Activated T-cell treated with anti-CD3 and anti-CD28 coated beads, Interleukin-2, amount 50 U/mL, for 1 hour (primary cell): ENCODE results near the gene TANGO6.

ENCODE experiments used
- DNase-seq: peaks from one replicate; pipeline ENCODE4 v3.0.0-alpha.2; 2020

TANGO6 gene

DNA sequence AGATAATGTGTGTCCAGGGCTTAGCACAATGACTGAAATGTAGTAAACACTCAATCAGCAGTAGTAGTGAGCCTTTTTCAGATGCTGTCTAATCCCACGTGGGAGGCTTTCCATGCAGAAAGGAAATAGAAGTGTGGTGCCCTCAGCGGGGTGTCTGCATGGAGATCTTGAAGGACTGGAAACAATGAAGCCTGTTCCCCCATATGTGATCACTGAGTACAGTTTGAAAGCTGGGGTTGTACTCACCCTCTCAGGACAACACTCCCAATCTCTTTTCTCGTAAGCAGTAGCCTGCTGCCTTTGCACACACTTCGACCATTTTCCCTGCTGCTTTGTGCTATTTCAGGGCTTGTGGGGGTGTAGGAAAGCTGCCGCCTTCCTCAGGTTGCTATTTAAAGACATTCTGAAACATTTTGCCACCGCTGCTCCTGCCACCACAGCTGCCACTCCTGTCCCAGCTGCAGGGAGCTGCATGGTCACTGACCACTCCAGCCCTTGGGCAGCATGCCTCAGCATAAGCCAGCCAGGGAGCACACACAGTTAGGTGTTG, 221.5 kb downstream of the TANGO6 start:
- no peak for DNase-seq

DNA sequence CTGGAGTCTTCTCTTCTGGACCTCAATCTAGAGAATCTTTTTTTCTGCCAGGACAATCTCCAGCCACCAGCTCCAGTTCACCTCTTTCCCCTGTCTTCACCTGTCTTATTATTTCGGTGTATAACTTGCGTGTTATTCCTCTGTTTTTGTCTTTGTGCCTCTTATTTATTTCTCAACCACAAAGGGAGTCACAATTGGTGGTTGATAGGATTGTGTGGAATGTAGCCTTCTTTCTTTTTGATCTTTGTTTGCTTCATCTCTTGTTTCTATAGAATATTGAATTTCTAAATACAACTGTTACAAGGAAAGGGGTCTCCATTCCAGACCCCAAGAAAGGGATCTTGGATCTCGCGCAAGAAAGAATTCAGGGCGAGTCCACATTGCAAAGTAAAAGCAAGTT, 226.2 kb downstream of the TANGO6 start:
- DNase-seq = no peak

DNA sequence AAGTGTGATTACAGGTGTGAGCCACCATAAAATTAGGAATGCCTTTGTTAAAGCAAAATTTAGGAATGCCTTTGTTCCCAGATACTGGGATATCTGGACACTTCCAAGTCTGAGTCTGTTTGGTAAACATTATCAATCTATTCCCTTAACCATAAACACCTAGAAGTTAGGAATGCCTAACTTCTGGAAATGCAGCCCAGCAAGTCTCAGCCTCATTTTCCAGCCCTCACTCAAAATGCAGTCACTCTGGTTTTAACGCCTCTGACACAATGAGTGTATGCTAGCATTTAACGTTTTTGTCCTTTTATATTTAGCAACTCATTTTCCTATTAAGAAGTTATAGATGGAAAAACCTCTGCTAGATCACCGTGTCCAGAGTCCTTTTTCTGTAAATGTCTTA, 227.7 kb downstream of the TANGO6 start:
- DNase-seq = no peak

DNA sequence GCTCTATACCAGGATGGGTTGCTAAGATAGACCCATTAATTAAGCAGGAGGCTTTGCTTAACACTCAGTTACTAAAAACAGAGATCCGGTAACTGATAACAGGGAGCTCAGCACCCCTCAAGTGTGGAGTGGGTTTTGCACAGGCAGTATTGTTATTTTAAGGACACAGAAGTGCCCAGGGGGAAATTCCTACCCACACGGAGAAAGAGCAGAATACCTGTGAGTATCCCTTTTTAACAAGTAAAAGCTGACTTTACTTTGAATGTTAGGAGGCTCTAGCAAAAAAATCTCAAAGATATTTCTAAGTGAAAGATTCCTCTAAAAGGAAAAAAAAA, 229.3 kb downstream of the TANGO6 start:
- no peak for DNase-seq

DNA sequence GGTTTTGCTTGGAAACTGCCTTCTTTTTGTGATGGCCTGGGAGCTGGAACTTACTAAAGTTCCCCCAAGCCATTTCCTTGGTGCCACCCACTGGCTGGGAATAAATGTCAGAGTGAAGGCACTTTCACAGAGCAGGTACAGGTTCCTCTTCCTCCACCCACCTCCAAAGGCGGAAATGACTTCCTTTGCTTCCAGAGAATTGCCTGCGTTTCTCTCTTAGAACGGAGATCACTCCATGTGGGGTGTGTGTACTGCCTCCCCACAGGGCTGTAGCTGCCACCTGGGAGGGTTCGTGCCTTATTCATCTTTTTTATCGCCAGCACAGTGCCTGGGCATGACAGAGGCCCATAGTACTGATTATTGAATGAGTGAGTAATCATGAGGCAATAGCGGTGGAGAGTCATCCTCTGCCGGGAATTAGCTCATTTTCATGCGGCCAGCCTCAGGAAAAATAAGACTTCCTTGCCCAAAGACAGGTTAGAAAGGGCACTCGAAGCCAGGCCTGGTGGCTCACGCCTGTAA, 229.9 kb downstream of the TANGO6 start:
- no peak for DNase-seq

DNA sequence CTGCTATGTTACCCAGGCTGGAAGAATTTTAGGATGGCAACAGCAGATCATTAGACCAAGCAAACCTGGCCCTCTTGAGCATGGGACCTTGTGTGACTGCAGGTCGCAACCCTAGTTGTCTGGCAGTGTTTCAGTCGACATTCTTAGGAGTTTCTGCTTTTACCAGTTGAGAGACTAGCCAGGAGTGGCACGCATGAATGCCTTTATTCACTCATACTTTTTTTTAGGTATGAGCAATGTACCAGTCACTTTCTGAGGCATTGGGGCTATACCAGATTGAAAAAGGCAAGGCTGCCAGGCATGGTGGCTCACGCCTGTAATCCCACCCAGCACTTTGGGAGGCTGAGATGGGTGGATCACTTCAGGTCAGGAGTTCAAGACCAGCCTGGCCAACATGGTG, 233.9 kb downstream of the TANGO6 start:
- no peak for DNase-seq

DNA sequence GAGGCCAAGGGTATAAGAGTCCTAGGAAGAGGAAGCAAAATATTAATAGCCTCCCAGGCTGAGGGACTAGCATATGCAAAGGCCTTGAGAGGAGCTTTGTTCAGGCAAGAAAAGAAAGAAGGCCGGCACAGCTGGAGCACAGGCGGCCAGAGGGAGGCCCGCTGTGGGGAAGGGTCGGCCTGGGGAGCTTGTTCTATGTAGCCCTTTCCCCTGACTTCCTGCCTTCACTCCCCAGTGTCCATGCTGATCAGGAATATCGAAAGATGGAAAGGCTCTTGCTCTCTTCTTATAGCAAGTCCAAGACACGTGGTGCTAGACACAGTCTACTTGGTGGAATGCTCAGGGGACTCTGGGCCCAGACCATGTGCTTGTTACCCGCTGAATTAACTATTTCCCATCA, 234.7 kb downstream of the TANGO6 start:
- no peak for DNase-seq

DNA sequence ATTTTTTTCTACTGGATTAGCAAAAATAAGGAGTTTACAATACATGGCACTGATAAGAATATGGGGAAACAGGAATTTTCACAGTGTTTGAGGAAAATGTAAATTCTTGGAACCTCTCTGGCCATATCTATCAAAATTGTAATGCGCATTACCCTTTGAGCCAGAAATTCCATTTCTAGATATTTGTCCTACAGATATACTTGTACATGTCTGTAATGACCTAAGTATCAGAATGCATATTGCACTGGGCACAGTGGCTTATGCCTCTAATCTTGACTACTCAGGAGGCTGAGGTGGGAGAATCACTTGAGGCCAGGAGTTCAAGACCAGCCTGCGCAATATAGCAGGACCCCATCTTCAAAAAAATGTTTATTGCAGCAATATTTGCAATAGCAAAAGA, 236.4 kb downstream of the TANGO6 start:
- no peak for DNase-seq

DNA sequence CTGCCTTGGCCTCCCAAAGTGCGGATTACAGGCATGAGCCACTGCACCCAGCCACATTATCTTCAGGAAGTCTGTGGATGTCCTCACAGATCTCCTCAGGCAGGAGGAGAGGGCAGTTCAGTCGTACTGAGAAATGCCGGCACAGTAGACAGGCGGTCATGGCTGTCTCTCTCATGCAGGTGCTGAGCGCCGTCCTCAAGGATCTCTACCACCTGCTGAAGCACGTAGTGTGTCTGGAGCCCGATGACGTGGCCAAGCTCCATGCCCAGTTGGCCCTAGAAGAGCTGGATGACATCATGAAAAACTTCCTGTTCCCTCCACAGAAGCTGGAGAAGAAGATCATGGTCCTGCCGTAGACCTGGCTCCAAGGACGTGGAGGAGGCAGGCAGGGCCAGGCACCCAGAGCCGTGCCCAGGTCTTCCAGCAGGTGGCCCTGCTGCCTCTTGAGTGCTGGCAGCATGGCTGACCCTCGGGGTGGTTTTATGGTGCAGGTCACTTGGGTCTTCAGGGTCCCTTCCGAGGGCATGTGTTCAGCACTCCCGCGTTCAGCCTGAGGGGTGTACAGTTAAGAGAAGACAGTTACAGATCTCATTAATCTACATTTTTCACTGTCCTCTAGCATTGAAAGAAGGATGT, 240.1 kb downstream of the TANGO6 start:
- no peak for DNase-seq

DNA sequence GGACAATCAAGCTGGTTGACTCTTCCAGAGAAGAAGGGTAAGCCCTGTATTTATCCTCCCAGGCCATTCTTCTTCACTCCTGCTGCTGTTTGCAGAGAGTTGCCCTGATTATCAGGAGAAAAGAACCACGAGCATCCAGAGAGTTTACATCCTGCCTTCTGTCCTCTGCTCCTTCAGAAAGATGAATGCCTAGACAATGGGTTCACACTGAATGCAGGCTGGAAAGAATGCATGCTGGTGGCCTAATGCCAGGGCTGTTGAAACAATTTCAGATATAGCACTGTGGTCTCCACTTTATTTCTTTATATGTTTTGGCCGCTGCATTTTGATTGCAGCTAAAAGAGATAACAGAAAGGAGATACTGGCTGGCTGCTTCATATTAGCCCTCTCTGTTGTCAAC, 241.0 kb downstream of the TANGO6 start:
- no peak for DNase-seq

DNA sequence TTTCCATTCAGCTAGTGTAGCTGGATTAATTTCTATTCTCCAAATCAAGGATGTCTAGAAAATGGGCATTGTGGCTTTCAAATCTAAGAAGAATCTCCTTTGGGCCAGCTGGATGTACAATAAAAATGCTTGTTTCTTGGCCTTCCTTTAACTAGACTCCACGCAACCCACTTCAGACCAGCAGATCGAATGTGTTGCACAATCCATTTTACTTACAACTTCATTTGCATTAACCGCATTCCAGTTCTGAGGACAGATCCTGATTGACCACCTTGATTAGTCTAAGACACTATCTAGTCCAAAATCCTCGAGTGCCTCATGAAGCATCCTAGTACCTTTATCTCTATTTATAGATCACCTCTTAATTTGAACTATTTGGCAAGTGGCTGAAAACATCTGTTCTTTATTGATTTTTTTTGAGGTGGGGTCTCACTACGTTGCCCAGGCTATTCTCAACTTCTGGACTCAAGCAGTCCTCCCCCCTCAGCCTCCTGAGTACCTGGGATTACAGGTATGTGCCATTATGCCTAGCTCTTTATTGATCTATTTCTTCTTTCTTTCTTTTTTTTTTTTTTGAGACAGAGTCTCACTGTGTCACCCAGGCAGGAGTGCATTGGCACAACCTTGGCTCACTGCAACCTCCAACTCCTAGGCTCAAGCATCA, 241.8 kb downstream of the TANGO6 start:
- no peak for DNase-seq

DNA sequence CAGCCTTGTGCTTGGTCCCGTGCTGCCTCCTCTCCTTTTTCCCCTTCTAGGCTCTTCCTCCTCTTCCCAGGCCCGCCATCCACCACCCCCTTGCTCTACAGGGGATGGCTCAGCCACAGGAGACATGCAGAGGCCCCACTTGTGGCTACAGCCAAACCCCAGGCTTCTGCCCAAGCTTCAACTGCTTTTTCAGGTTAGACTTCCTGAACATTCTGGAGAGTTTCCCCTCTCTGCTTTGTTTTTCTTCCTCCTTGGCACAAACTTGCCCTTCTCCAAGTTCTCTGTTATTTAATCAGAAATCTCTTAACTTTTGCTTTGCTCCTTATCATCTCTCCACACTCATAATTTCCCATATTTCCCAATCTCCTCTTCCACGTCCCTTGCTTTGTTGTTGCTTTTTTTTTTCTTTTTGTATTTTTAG, 243.8 kb downstream of the TANGO6 start:
- DNase-seq = no peak

DNA sequence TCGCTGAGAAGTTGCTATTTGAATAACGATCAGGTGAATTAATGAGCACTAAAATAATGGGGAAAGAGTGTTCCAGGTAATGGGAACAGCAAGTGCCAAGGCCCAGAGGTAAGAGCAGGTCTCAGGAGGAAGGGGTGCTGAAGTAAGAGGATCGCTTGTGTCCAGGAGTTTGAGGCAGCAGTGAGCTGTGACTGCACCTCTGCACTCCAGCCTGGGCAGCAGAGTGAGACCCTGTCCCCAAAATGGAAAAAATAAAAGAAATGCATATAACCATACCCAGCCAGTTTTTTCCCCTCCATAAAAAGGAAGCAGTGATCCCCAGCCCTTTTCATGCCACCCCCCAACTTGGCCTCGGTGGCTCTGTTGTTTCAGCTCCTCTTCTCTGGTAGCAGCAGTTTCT, 245.4 kb downstream of the TANGO6 start:
- no peak for DNase-seq

DNA sequence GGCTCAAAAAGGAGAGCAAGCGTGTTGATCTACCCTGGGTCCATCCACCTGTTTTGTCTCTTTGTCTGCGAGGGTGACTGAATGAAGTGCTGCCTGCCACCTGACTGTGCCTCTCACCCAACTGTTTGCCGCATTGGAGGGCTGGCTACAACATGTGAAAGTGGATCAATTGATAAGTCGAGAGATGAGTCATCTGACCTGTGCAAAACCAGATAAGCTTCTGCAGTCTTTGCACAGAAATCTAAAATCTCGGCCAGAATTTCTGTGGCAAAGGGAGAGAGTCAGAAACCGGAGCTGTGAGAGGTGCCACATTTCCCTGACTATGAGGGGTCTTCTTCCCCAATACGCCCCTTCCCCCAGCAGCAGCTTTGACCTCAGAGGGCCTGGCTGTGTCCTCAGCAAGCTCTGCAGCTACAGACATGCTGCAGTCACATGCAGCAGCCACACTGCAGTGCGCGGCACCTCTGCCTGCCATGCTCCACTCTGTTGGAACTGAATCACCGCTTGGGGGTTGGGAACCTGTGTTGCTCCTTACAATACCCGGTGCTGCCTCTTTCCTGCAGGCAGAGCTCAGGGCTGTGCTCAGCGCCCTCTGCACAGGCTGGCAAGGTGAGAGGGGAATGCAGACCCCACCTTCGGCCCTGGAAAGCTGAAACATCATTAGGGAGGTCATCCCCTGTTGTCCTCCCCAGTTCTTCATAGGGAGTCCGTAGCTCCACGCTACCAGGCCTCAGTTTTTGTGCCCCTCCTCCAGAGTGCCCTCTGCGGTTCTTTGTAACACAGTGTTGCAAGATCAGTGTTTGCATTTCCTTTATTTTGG, 246.0 kb downstream of the TANGO6 start:
- DNase-seq = no peak

DNA sequence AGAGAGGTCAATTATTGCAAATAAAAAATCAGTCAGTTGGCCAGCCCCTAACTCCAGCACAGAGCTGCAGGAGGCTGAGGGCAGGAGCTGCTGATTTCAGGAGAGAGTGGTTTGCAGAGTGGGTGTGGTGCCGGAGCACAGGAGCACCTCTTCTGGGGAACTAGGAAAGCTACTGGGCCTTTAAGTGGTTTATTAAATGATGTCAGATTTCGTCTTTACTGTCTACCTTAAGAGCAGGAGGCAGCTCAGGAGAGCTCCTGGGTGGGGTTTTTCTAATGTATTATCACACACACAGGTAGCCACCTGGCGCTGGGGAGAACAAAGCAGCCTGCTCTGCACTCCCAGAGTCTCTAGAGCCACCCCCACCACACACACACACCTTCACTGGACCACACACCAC, 250.6 kb downstream of the TANGO6 start:
- no peak for DNase-seq

DNA sequence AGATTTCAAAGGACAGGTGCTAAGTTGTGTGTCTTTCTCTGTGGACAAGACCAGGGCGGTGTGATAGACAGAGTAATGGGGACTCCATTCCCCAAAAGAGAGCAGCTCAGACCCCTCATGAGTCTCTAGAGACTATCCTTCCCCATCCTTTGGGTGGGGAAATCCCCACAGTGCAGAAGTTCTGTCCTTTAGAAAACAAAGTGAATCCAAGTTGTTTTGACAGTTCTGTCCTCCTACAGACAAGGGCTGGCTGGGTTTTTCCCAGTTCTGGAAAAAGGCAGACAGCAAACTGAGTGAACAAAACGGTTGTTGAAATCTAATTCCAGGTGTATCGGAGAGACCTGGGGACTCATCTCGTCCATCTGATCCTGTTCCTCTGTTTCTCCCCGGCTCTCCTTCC, 251.2 kb downstream of the TANGO6 start:
- DNase-seq = no peak

DNA sequence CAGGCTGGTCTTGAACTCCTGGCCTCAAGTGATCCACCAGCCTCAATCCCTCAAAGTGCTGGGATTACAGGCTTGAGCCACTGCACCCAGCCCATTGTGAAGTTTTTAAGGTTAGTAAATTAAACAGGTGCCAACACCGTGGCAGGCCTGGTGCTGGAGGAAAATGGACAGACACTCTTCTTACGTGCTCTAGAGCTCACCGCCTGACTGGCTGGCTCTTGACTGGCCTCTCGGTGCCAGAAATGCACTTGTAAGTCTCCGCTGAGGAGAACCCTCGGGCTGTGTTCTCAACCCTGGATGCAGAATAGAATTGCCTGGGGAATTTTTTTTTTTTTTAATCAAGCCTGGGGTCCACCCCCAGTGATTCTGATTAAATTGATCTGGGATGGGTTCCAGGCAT, 251.9 kb downstream of the TANGO6 start:
- DNase-seq = no peak

DNA sequence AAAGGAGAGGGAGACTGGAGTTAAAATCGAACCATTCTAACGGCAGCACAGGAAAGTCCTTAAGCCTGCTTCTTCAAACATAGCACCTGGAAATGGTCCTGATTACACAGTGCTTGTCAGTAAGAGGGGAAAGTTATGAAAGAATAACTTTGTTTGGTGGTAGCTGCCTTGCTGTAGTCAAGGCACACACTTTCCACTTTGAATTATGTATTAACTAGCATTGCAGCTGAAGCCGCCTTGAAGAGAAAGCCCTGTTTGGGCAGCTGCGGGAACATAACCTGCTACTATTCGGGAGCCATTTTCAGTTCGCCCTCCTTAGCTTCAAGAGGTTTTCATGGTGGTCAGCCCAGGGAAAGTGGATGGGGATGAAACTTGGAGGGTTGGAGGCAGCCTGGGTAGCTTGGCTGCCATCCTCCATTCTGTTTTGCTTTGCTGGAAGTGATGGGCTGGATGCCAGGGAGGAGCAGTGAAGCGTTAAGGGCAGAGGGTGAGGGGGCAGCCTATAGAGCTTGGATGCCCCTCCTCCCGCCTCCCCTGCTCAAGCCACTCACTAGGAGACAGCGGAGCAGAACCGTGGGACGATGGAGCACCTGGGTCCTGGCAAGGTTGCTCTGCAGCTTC, 256.9 kb downstream of the TANGO6 start:
- DNase-seq = no peak

DNA sequence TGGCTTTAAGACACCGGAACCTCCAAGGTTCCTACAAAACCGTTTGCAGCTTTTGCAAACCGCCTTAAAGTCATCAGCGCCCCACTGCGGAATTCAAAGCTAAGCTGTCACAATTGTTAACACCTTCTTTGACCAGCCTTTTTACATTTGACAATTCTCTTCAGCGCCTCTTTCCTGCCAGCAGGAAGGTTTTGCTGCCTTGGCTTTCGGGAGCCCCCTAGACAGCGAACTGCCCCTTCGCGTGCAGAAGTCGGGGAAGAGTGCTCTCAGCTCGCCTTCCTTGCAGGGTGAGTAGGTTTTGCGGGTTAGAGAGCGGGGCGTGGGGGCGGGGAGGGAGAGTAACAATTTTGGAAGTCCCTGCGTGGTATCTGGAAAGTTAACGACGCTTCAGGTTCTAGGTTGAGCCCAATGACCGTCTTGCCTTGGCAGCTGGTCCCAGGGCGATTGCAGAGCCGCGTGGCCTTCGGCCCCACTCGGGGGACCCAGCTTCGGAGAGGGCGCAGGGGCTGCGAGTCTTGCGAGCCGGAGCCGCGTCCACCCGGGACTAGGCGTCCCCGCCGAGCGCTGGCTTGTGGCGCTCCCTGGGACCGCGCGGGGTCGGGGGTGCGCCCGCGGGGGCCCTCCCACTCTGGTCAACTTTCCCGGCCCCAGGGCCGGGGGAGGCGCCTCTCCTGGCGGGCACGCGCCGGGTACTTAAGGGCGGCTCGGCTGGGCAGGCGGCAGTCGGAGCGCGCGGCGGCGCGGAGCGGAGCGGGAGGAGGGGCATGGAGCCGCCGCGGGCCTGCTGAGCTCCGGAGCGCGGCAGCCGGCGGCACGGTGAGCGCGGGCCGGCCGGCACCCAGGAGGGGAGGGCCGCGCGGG, 262.4 kb downstream of the TANGO6 start, which contains the start of gene HAS3:
Gene HAS3, plus strand, starts transcription at position 153 of the 861 bp plus-strand sequence. CDS start 3,743 bp downstream, outside the sequence.
- peak; percentile 39 for DNase-seq

DNA sequence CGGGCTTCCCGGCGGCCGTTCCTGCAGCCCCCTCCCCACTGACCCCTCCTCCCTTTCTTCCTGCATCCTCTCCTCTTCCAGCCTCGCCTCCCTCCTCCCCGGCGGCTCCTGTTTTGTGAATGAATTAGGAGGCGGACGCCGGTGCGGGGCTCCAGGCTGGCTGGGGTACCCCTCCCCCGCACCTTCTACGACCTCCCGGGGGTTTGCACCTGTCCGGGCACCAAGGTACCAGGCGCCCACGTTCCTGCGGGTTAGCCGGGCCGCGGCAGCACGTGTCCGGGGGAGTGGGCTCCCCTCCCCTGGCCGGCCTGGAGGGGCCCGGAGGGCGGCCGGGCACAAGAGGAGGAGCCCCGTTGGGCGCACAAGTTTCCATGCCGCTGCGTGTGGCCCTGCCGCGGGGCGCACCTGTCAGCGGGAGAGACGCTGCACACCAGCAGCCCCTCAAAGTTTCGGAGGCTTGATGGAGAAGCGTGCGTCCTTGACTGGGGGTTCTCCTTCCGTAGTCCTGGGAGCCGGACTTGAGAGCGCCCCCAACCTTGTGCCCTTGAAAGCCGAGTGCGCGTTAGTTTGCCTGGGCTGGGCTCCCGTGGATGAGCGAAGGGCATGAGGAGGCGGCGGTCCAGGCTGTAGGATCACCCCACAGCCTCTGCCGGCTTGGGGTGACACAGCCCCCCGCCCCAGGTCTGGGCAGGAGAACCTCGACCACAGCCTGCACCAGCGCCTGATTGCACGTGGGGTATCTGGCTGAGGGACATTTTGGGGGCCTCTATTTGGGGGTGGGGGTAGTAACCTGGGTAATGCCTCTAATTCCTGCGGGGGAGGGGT, 263.4 kb downstream of the TANGO6 start:
- no peak for DNase-seq

DNA sequence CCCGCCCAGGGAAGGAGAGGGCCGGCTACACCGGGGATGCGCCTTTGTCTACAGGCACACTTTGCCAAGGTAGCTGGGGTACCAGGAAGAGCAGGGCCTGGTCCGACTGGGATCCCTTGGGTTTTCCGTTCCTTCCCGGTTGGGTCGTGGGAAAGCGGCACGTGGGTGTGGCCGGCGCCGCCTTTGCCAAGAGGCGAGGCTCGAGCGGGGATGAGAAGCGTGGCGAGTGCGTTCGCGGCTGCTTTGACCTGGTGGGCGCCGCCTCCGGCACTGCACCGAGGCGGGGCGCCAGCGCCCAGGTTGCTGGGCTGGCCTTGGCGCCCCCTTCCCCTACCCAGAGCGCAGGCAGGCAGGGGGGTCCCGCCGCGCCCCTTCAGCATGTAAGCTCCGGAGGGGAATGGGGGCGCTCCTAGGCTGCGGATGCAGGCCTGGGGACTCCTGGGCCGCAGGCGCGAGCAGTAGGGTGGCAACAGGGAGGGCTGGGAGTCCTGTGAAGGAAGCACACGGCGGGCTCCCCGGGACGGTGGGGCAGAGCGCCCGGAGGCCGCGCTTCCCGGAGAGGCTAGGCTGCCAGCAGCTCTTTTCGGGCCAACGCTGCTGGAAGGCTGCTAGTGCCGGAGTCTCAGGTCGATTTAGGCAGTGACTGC, 264.1 kb downstream of the TANGO6 start:
- DNase-seq = no peak
